Left renal cortex interstitium (tissue), 4 donors: ENCODE results near the gene AIFM3. TPM values are rescaled to one million over a fixed set of nuclear protein-coding genes. Genes with fewer than 3 reads are reported as not detected.

ENCODE experiments used
- DNase-seq, 4 donors: peaks; one replicate each; pipeline ENCODE4 v3.0.0-alpha.2; 2013; ENCODE audit warnings: low read depth in 4 of 4, low spot score in 2 of 4, missing footprints in 1 of 4
- polyA plus RNA-seq, 4 donors: library from polyadenylated mRNA; unstranded; fragments of 120-200 nt; gene quantifications; one replicate each; pipeline ENCODE4 v1.2.1, GENCODE V29; 2013; ENCODE audit not compliant: insufficient read length in 4 of 4

The AIFM3 gene
- polyA plus RNA-seq, 4 donors, result 0.54 to 1.3 (median 0.85) TPM

- DNase-seq, result no peak
Measured at GRCh38 chr22:21020802-21021429, 53.9 kb downstream of the AIFM3 start.

- no peak for DNase-seq
Measured at GRCh38 chr22:21022507-21022906, 55.5 kb downstream of the AIFM3 start.

GRCh38 chr22:21022955-21023614, 56.0 kb downstream of the AIFM3 start:
- no peak for DNase-seq

GRCh38 chr22:21025266-21025665, 58.2 kb downstream of the AIFM3 start:
- no peak for DNase-seq

GRCh38 chr22:21025763-21026755, 59.0 kb downstream of the AIFM3 start:
- DNase-seq, result no peak

- no peak for DNase-seq
Measured at GRCh38 chr22:21026783-21027692, 60.0 kb downstream of the AIFM3 start.

- DNase-seq, result no peak
Measured at GRCh38 chr22:21028277-21029251, 61.5 kb downstream of the AIFM3 start.

GRCh38 chr22:21029486-21030025, 62.5 kb downstream of the AIFM3 start:
- no peak for DNase-seq

- DNase-seq, result no peak
Measured at GRCh38 chr22:21030032-21030431, 63.0 kb downstream of the AIFM3 start.

Other genes with a start within 250 kb of the AIFM3 start
- 1 to 10 TPM; 2.2 to 7.4 (median 3.1) TPM for gene SERPIND1, start 193.1 kb upstream of the AIFM3 start, polyA plus RNA-seq
- gene PI4KA, start 108.4 kb upstream of the AIFM3 start, polyA plus RNA-seq, result 100 to 1,000 TPM in 1 of 4 donors, 10 to 100 TPM in 3; 54.2 to 105 (median 77.0) TPM
- 10 to 100 TPM; 30.1 to 33.8 (median 30.4) TPM for gene SNAP29, start 108.2 kb upstream of the AIFM3 start, polyA plus RNA-seq
- 10 to 100 TPM; 57.0 to 66.0 (median 61.4) TPM for gene CRKL, start 49.8 kb upstream of the AIFM3 start, polyA plus RNA-seq
- gene LZTR1, start 15.0 kb downstream of the AIFM3 start, polyA plus RNA-seq, result 10 to 100 TPM; 36.7 to 71.0 (median 54.6) TPM
- gene THAP7, start 34.9 kb downstream of the AIFM3 start, polyA plus RNA-seq, result 10 to 100 TPM; 16.0 to 28.9 (median 22.5) TPM
- 1 to 10 TPM in 3 of 4 donors, under 1 TPM in 1; 0.92 to 2.3 (median 1.8) TPM for gene P2RX6, start 47.9 kb downstream of the AIFM3 start, polyA plus RNA-seq
- gene SLC7A4, start 65.3 kb downstream of the AIFM3 start, polyA plus RNA-seq, result 1 to 10 TPM in 3 of 4 donors, under 1 TPM in 1; 0.99 to 1.8 (median 1.5) TPM
- under 1 TPM; 0.16 to 0.30 (median 0.19) TPM for gene LRRC74B, start 78.7 kb downstream of the AIFM3 start, polyA plus RNA-seq